ENCODE data around the gene WFDC12. TPM values are rescaled to one million over a fixed set of nuclear protein-coding genes. Genes with fewer than 3 reads are reported as not detected.

Gene WFDC12
- total RNA-seq, 1 donor from 2014 or later: not detected

DNA sequence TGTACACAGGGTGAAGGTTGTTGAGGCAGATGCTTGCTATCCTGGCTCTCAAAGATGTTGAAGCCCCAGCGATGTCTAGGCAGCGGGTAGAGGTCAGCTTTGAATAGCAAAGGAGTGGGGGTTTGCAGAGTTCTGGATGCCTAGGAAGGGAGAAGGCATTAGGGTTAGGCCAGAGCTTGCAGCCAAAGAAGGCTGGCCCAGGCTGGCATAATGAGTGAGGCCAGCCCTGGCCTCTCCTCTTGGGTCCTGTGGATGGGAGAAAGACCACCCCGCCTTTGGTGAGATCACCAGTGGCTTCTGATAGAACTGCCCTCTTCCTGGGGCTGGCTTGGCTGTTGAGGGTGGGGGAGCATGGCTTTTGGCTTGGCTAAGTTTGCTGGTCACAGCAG, 8.9 kb downstream of the WFDC12 start:
- DNase-seq (ENCODE audit: low read depth in 2 of 2): no peak

GRCh38 chr20:45114465-45115385, 9.5 kb downstream of the WFDC12 start, which contains the start of gene WFDC5:
Gene WFDC5 (minus strand): TSS chr20:45115174. CDS start chr20:45115083, 91 bp downstream.
- no peak for DNase-seq (ENCODE audit: low read depth in 2 of 2)

DNA sequence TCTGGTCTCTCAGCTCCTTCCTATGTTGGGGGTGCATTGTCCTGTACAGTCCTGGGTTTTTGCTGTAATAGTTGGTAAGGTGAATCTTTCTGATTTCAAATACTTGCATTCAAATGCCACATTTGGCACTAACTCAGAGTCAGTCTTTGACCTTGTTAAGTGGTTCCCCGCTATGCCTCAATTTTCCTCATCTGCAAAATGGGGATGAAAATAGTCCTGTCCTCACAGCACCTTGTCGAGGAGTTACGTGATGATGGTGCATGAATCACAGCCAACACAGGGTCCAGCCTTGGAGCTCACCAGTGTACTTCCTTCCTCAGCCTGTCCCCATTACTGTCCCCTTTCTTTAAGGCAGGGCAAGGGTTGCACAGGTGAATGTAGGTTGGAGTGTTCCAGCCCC, 10.4 kb downstream of the WFDC12 start:
- DNase-seq (ENCODE audit: low read depth in 2 of 2): no peak

GRCh38 chr20:45112754-45113153, 11.5 kb downstream of the WFDC12 start:
- no peak for DNase-seq (ENCODE audit: low read depth in 2 of 2)

DNA sequence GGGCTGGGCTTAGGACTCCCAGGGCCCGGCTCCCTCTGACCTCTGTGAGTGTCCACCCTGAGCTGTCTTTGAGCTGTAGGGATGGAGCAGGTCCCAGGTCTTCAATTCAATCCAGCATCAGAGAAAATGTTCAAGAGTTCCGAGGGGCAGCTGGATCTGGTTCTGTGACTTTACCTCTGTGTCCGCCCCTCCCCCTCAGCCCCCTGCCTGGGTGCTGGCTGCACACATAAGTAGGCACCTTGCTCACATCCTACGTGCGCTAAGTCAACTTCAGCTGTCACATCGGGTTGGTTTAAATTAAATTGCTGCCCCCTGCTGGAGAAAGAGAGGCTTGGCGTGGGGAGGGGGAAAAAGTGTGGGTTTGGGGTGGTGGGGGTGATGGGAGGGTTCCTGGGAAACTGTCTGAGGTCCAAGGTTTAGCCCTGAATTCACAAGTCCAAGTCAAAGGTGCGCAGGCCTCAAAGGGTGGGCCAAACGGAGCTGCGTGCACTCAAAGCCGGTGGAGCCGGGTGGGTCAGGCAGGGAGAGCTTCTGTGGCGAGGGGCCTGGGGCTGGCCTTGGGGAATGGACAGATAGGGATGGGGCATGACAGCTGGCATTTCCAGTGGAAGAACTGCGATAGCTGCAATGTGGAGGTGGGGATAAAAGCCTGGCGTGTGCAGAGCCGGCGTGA, 12.3 kb downstream of the WFDC12 start:
- peak in 1 of 2 donors; percentile 37 for DNase-seq (ENCODE audit: low read depth in 2 of 2)

DNA sequence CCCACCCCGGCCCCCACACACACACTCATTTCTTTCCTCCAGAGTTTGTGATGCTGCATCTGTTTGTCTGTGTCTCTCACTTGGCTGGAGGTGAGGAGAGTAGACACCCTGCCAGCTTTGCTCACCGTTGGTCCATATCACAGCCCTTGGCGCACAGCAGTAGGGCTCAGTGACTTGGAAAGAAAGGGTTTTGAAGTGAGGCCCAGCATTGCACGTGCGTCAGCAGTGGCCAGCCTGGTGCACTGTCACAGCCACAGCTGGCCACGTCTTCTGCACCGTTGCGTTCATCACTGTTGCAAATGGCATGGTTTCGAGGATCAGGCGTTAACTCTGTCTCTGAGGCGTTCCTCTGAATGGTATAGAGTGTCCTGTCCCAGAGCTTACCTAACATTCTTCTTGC, 13.0 kb downstream of the WFDC12 start:
- no peak for DNase-seq (ENCODE audit: low read depth in 2 of 2)

DNA sequence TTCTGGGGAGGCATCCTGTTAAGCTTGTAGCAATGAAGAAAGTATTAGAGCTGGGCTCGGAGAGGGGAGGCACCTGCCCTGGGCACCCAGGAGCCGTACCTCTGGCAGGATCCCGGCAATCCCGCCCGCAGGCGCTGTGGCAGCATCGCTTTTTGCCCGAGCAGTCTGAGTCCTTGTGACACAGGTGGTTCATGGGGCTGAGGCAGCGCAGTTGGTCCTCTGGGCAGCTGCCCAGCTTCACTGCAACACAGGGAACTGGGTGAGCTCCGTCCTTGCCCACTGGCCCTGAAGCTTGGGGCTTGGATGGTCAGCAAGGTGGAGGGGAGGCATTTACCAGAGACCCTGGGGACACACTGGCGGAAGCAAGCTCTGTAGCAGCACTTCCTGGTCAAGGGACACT, 14.0 kb downstream of the WFDC12 start:
- DNase-seq (ENCODE audit: low read depth in 2 of 2): no peak

GRCh38 chr20:45109634-45110033, 14.6 kb downstream of the WFDC12 start:
- DNase-seq (ENCODE audit: low read depth in 2 of 2): no peak

- no peak for DNase-seq (ENCODE audit: low read depth in 2 of 2)
Observed at GRCh38 chr20:45105317-45105716, 18.9 kb downstream of the WFDC12 start.

DNA sequence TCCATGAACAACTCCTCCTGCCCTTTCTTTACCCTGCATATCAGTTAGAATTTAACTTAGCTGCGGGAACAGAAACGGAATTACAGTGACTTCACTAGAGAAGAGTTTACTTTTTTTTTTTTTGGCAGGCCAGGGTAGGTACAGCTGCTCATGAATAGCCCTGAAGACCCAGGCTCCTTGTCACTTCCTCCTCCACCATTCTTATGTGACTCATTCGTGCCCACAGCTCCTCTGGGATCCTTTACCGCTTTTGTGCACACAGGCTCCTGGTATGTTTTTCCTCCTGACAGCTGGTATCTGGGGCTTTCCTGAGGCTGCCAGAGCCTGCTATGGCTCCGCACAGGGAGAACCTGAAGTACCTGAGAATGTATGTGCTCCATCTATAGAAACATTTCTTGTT, 19.5 kb downstream of the WFDC12 start:
- DNase-seq (ENCODE audit: low read depth in 2 of 2): peak in 1 of 2 donors; percentile 79

DNA sequence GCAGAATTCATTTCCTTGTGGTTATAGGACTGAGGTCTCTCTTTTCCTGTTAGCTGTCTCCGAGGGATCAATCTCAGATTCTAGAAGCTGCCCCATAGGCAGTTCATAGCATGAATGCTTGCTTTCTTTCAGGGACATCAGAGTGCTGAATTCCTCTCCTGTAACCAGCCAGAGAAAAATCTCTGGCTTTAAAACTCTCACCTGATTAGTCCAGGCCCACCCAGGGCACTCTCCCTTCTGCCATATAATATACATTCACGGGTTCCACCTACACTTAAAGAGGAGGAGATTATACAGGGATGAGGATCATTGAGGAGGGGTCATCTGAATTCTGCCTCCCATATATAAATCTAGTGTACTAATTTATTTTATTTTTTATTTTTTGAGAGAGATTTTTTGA, 21.2 kb downstream of the WFDC12 start:
- DNase-seq (ENCODE audit: low read depth in 2 of 2): no peak

- DNase-seq (ENCODE audit: low read depth in 2 of 2): no peak
Observed at GRCh38 chr20:45101333-45101850, 22.9 kb downstream of the WFDC12 start.

GRCh38 chr20:45100563-45101245, 23.6 kb downstream of the WFDC12 start, which contains the start of gene KCNS1:
Gene KCNS1 (minus strand): TSS chr20:45101127. CDS start chr20:45099236, 1,891 bp downstream.
- DNase-seq (ENCODE audit: low read depth in 2 of 2): peak in 1 of 2 donors; percentile 22

- peak in 1 of 2 donors; percentile 43 for DNase-seq (ENCODE audit: low read depth in 2 of 2)
Observed at GRCh38 chr20:45098103-45098773, 26.0 kb downstream of the WFDC12 start.

GRCh38 chr20:45097485-45098102, 26.7 kb downstream of the WFDC12 start:
- peak in 1 of 2 donors; percentile 69 for DNase-seq (ENCODE audit: low read depth in 2 of 2)

DNA sequence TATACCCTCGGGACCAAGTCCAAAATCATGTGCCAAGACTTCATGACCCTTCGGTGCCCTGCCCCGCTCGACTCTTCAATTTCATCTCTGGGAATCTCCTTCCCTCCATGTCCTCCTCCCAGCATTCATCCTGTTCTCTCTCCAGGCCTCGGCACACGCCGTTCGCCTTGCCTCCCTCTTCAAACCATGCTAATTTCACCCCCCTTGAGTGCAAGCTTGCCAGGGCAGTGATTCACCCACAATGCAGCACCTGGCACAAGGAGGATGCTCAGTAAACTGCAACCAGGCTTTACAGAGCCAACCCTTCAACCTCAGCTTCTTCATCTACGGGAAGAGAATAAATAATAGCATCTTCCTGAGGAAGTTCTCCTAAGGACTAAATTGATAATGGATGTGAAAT, 27.5 kb downstream of the WFDC12 start:
- no peak for DNase-seq (ENCODE audit: low read depth in 2 of 2)

DNA sequence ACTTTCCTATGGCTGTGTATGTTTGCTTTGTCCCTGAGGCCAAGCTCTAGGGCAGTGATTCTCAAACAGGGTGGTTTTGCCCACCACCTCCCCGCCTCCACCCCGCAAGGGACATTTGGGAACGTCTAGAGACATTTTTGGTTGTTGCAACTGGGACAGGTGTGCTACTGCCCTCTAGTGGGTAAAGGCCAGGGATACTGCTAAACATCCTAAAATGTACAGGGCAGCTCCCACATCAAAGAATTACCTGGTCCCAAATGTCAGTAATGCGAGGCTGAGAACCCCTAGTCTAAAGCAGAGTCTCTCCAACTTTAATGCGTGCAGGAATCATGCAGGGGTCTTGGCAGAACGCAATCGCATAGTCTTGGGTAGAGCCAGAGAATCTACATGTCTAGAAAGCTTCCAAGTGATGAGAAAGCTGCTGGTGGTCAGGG, 28.4 kb downstream of the WFDC12 start:
- DNase-seq (ENCODE audit: low read depth in 2 of 2): peak; percentile 37 to 61

DNA sequence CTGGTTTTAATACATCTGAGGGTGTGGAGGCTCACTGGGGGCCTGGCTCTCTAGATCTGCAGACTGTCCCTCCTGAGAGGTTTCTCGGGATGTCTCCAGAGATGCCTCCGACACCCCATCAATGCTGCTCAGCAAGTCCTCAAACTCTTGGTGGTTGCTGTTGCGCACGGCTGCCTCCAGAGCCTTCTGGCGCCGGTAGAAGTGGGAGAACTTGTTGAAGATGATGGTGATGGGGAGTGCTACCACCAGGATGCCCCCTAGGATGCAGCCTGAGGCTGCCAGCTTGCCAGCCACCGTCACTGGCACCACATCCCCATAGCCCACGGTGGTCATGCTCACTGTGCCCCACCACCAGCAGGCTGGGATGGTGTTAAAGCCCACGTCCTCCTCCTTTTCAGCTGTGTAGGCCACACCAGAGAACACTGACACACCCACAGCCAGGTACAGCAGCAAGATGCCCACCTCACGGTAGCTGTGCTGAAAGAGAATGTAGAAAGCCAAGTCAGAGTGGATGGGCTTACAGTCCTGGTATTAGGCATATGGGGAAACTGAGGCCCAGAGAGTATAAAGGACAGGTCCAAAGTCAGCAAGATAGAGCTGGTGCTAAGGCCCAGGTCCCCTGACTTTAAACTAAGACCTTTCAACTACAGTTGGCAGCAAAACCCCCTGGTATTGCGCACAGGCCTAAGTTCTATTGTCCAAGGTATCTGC, 29.2 kb downstream of the WFDC12 start:
- no peak for DNase-seq (ENCODE audit: low read depth in 2 of 2)

GRCh38 chr20:45094201-45094600, 30.1 kb downstream of the WFDC12 start:
- DNase-seq (ENCODE audit: low read depth in 2 of 2): no peak

GRCh38 chr20:45092898-45093297, 31.4 kb downstream of the WFDC12 start:
- no peak for DNase-seq (ENCODE audit: low read depth in 2 of 2)
